Measurements from ENCODE around the gene RBM3. TPM values are rescaled to one million over a fixed set of nuclear protein-coding genes. Genes with fewer than 3 reads are reported as not detected.

RBM3 gene
- total and polyA plus RNA-seq, 10 of the 15 experiments (the other 5 are each of a cell fraction or from before 2014, with no cell fraction given), result 170 to 467 (median 259) TPM

DNA sequence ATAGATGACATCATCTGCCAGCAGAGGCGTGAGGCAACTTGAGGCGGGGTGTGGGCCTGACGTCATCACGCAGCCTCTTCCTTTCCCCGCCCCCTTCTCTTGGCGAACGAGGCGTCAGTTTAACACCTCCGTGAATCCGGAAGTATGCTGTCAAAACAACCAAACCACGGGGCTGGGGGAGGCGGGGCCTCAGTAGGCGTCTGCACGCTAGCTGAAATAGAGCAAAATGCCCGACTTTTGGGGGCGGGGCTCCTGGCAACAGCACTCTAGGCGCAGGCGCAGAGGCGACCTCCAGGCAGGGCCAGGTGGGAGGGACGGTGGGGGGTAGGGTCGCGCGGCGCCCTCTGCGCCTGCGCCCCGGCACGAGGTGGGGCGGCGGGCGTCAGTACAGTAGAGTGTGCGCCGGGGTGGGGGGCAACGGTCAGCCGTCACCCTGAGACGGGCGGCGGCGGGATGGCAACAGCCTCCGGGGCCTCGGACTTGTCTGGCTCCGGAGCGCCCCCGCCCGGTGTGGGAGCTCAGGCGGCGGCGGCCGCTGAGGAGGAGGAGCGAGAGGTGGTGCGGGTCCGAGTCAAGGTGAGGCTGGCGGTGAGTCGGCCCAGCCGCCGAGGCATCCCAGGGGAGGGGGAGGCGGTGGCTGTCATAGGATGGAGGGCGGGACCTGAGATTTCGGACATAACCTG, 34.8 kb upstream of the RBM3 start, which contains the start of gene TBC1D25:
Gene TBC1D25, plus strand, starts transcription at position 370 of the 683 bp plus-strand sequence. Its CDS starts 84 bp downstream, at position 454.
- intact Hi-C loops (cut with micrococcal nuclease; ENCODE audit: unreplicated experiment), result loop anchor here (1.0 to 2.0 kb wide), 2 partner anchors 19 to 35 kb away; partner anchors contain the start of genes EBP and RBM3
- Histone ChIP-seq H3K27me3 (replicated peaks in 1 of 2; ENCODE audit: control insufficient read depth in 2 of 2, insufficient read depth in 2 of 2, low read length in 1 of 2) (no peaks in the 10 kb centered on the region), H4K20me1 (ENCODE audit: control insufficient read depth, insufficient read depth) (no peaks in the 10 kb centered on the region), H3K9ac (ENCODE audit: control insufficient read depth, insufficient read depth, low read length) (peak within 1 kb of the TSS; percentile 58), H3K4me2 (ENCODE audit: control insufficient read depth, insufficient read depth) (peak within 1 kb of the TSS; percentile 88), H3K36me3 (ENCODE audit: control insufficient read depth in 2 of 2, insufficient read depth in 2 of 2, low read length in 1 of 2) (no peaks in the 10 kb centered on the region), H3K9me3 (replicated peaks; ENCODE audit: control insufficient read depth, insufficient read depth, low read length) (no peaks in the 10 kb centered on the region; the same call in 2 of the 3 replicates), H3K4me3 (peak within 1 kb of the TSS; percentile 73), H3K27ac (ENCODE audit: control insufficient read depth, insufficient read depth) (peak within 1 kb of the TSS; percentile 81), H3K4me1 (ENCODE audit: control insufficient read depth, insufficient read depth, low read length) (no peaks in the 10 kb centered on the region), H2AFZ (ENCODE audit: control insufficient read depth, low read depth, low read length) (peak within 1 kb of the TSS; percentile 74), H3K79me2 (ENCODE audit: control insufficient read depth, insufficient read depth, low read length) (peaks cover 20% of the 10 kb centered on the region)
- BruUV-seq (replicated peaks), result no TSS peak
- FAIRE-seq (peak; percentile 85), DNase-seq (ENCODE audit: low read depth, low spot score) (peak; percentile 92), ATAC-seq (peak; percentile 83)
- SMC1A ChIA-PET (ENCODE audit: uncharacterized antibody, unreplicated experiment), result interaction anchor here (0.6 to 2.8 kb wide), 9 partner anchors 9 to 88 kb away, joined by 3 to 11 read pairs (median 3); partner anchors contain the start of gene EBP
- POLR2A ChIA-PET, result interaction anchor here (0.6 to 2.6 kb wide), 15 partner anchors 8 to 455 kb away, joined by 3 to 15 read pairs (median 4); partner anchors contain the start of genes EBP, PORCN and RBM3
- CTCF ChIA-PET, result interaction anchor here (0.6 to 3.0 kb wide), 11 partner anchors 11 to 109 kb away, joined by 3 to 14 read pairs (median 3); partner anchors contain the start of genes EBP and PORCN
- RAD21 ChIA-PET (ENCODE audit: unreplicated experiment), result interaction anchor here (0.7 to 1.8 kb wide), 10 partner anchors 11 to 580 kb away, joined by 3 to 9 read pairs (median 4); partner anchors contain the start of genes EBP and SUV39H1
- WGBS (ENCODE audit: insufficient coverage, insufficient replicate concordance, low lambda C conversion rate, missing lambda C conversion rate), result 33% methylated on average over 53 of the region's 59 CpGs
- in situ Hi-C loops (cut with MboI), result no loop called here
- TF ChIP-seq STAT3 (IDR thresholded peaks at IDR 0.05; ENCODE audit: low read depth, low read length) (no peak), SPI1 (IDR thresholded peaks at IDR 0.05; ENCODE audit: borderline replicate concordance, insufficient read depth, low read depth, low read length) (no peak), FOS (IDR thresholded peaks at IDR 0.05; ENCODE audit: borderline replicate concordance, extremely low read depth, insufficient read length) (no peak), CREB1 (IDR thresholded peaks at IDR 0.05; ENCODE audit: low read depth) (peak; percentile 96), RAD51 (IDR thresholded peaks at IDR 0.05) (peak; percentile 45; the same call in 1 of the 2 replicates), IKZF2 (IDR thresholded peaks at IDR 0.05) (no peak), TCF7 (IDR thresholded peaks at IDR 0.05; ENCODE audit: borderline replicate concordance) (no peak), EGR1 (IDR thresholded peaks at IDR 0.05; ENCODE audit: borderline replicate concordance in 1 of 2, low read depth in 2 of 2, low read length in 2 of 2) (no peak), CBFB (IDR thresholded peaks at IDR 0.05; ENCODE audit: low read depth) (no peak), FOXM1 (IDR thresholded peaks at IDR 0.05; ENCODE audit: low read depth, low read length) (no peak)
- TF ChIP-seq, protein P1, sequence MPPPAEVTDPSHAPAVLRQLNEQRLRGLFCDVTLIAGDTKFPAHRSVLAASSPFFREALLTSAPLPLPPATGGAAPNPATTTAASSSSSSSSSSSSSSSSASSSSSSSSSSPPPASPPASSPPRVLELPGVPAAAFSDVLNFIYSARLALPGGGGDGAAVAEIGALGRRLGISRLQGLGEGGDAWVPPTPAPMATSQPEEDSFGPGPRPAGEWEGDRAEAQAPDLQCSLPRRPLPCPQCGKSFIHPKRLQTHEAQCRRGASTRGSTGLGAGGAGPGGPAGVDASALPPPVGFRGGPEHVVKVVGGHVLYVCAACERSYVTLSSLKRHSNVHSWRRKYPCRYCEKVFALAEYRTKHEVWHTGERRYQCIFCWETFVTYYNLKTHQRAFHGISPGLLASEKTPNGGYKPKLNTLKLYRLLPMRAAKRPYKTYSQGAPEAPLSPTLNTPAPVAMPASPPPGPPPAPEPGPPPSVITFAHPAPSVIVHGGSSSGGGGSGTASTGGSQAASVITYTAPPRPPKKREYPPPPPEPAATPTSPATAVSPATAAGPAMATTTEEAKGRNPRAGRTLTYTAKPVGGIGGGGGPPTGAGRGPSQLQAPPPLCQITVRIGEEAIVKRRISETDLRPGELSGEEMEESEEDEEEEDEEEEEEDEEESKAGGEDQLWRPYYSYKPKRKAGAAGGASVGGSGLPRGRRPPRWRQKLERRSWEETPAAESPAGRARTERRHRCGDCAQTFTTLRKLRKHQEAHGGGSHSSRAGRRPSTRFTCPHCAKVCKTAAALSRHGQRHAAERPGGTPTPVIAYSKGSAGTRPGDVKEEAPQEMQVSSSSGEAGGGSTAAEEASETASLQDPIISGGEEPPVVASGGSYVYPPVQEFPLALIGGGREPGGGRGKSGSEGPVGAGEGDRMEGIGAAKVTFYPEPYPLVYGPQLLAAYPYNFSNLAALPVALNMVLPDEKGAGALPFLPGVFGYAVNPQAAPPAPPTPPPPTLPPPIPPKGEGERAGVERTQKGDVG (CRISPR knock-in tag; IDR thresholded peaks at IDR 0.05), result no peak
- TF ChIP-seq, protein P2, sequence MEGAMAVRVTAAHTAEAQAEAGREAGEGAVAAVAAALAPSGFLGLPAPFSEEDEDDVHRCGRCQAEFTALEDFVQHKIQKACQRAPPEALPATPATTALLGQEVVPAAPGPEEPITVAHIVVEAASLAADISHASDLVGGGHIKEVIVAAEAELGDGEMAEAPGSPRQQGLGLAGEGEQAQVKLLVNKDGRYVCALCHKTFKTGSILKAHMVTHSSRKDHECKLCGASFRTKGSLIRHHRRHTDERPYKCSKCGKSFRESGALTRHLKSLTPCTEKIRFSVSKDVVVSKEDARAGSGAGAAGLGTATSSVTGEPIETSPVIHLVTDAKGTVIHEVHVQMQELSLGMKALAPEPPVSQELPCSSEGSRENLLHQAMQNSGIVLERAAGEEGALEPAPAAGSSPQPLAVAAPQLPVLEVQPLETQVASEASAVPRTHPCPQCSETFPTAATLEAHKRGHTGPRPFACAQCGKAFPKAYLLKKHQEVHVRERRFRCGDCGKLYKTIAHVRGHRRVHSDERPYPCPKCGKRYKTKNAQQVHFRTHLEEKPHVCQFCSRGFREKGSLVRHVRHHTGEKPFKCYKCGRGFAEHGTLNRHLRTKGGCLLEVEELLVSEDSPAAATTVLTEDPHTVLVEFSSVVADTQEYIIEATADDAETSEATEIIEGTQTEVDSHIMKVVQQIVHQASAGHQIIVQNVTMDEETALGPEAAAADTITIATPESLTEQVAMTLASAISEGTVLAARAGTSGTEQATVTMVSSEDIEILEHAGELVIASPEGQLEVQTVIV (IDR thresholded peaks at IDR 0.05; ENCODE audit: borderline replicate concordance, partially characterized antibody), result peak; percentile 55
- TF ChIP-seq, protein P3, sequence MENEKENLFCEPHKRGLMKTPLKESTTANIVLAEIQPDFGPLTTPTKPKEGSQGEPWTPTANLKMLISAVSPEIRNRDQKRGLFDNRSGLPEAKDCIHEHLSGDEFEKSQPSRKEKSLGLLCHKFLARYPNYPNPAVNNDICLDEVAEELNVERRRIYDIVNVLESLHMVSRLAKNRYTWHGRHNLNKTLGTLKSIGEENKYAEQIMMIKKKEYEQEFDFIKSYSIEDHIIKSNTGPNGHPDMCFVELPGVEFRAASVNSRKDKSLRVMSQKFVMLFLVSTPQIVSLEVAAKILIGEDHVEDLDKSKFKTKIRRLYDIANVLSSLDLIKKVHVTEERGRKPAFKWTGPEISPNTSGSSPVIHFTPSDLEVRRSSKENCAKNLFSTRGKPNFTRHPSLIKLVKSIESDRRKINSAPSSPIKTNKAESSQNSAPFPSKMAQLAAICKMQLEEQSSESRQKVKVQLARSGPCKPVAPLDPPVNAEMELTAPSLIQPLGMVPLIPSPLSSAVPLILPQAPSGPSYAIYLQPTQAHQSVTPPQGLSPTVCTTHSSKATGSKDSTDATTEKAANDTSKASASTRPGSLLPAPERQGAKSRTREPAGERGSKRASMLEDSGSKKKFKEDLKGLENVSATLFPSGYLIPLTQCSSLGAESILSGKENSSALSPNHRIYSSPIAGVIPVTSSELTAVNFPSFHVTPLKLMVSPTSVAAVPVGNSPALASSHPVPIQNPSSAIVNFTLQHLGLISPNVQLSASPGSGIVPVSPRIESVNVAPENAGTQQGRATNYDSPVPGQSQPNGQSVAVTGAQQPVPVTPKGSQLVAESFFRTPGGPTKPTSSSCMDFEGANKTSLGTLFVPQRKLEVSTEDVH (IDR thresholded peaks at IDR 0.05; ENCODE audit: low read depth, partially characterized antibody), result no peak
